OCI-LY1 (cell line): ENCODE measurements around the gene PVALB.

Experiments used
- H2AFZ ChIP-seq: fragments of 200-600 bp; sonication (generic), shearing (Covaris generic); 2 replicates; pipeline ENCODE4 v1.6.0; 2014; ENCODE audit warnings: antibody characterized with exemption, mild to moderate bottlenecking, low read length
- H3F3A ChIP-seq: fragments of 200-600 bp; sonication (generic), shearing (Covaris generic); 2 replicates; pipeline ENCODE4 v1.6.0; 2014; ENCODE audit warnings: mild to moderate bottlenecking, antibody characterized with exemption, low read length, moderate library complexity; ENCODE audit not compliant: insufficient read depth
- H3K27ac ChIP-seq: fragments of 200-600 bp; sonication (generic); 2 replicates; pipeline ENCODE4 v1.5.1; 2014; ENCODE audit warnings: low read length, mixed run types, mild to moderate bottlenecking, low read depth; ENCODE audit not compliant: poor library complexity, severe bottlenecking
- H3K27me3 ChIP-seq: fragments of 200-600 bp; sonication (generic); 2 replicates; pipeline ENCODE4 v1.6.0; 2014; ENCODE audit warnings: antibody characterized with exemption, mild to moderate bottlenecking, low read length, moderate library complexity; ENCODE audit not compliant: insufficient read depth
- H3K36me3 ChIP-seq: fragments of 200-600 bp; sonication (generic); 2 replicates; pipeline ENCODE4 v1.6.1; 2014; ENCODE audit warnings: mild to moderate bottlenecking, antibody characterized with exemption, low read length, moderate library complexity, mixed read lengths; ENCODE audit not compliant: insufficient read depth
- H3K4me1 ChIP-seq: fragments of 200-600 bp; sonication (generic); 2 replicates; pipeline ENCODE4 v1.5.1; 2014; ENCODE audit warnings: mild to moderate bottlenecking, low read length, moderate library complexity; ENCODE audit not compliant: insufficient read depth, severe bottlenecking
- H3K4me2 ChIP-seq: fragments of 200-600 bp; sonication (generic), shearing (Covaris generic); 2 replicates; pipeline ENCODE4 v1.6.1; 2014; ENCODE audit warnings: low read length
- H3K4me3 ChIP-seq: fragments of 200-600 bp; sonication (generic); 2 replicates; pipeline ENCODE4 v1.5.1; 2014; ENCODE audit warnings: low read length, low read depth, mild to moderate bottlenecking, mixed read lengths; ENCODE audit not compliant: poor library complexity, severe bottlenecking
- H3K79me2 ChIP-seq: fragments of 200-600 bp; shearing (Covaris generic); 2 replicates; pipeline ENCODE4 v1.6.1; 2016; ENCODE audit warnings: mixed run types, low read length, mixed read lengths; ENCODE audit not compliant: insufficient read depth
- H3K9ac ChIP-seq: fragments of 200-600 bp; sonication (generic), shearing (Covaris generic); 2 replicates; pipeline ENCODE4 v1.6.1; 2014; ENCODE audit warnings: mild to moderate bottlenecking, low read length, mixed read lengths
- H3K9me2 ChIP-seq: fragments of 200-600 bp; sonication (generic), shearing (Covaris generic); 2 replicates; pipeline ENCODE4 v1.6.1; 2014; ENCODE audit warnings: low read depth, mild to moderate bottlenecking, low read length, mixed read lengths
- H3K9me3 ChIP-seq: fragments of 200-600 bp; shearing (Covaris generic); 2 replicates; pipeline ENCODE4 v1.6.1; 2014; ENCODE audit warnings: low read length, mixed read lengths
- H4K20me1 ChIP-seq: fragments of 200-600 bp; sonication (generic), shearing (Covaris generic); 2 replicates; pipeline ENCODE4 v1.6.0; 2016; ENCODE audit warnings: mild to moderate bottlenecking, low read length; ENCODE audit not compliant: insufficient read depth
- EZH2 ChIP-seq: fragments of 200-600 bp; sonication (generic), shearing (Covaris generic); IDR thresholded peaks from 2 replicates; pipeline ENCODE4 v1.8.0; 2017; ENCODE audit warnings: borderline replicate concordance, mixed run types, mild to moderate bottlenecking, antibody characterized with exemption, low read length, moderate library complexity, mixed read lengths
- TF ChIP-seq, protein P1 (sequence below): fragments of 200-600 bp; sonication (generic), shearing (Covaris generic); IDR thresholded peaks from 2 replicates; pipeline ENCODE4 v1.5.1; 2017; ENCODE audit warnings: mild to moderate bottlenecking, antibody characterized with exemption, low read length, moderate library complexity, mixed read lengths

Gene PVALB

DNA sequence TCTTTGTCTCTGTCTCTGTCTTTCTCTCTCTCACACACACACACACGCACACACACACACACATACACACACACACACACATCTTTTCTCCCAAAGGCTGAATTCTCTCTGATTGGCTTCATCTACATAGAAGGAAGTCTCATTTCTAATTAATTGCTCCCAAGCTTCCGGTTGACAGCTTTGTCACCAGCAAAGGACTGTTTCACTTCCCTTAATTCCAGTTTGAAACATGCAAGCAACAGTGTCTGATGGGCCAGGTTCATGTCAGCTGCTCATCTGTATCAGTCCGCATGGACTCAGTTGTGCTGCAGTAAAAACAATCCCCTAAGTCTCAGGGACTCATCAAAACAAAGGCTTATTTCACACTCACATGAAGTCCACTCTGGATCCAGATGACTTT is 16.2 kb upstream of the PVALB start:
- H3K9me2 ChIP-seq: no peaks in the 10 kb centered on the region
- peaks cover 5% of the 10 kb centered on the region for H3K9me3 ChIP-seq
- no peaks in the 10 kb centered on the region for H3K36me3 ChIP-seq
- H3K9ac ChIP-seq: no peak overlapping the region
- H3K79me2 ChIP-seq: no peaks in the 10 kb centered on the region
- no peak overlapping the region for H2AFZ ChIP-seq
- no peaks in the 10 kb centered on the region for H4K20me1 ChIP-seq
- TF ChIP-seq EZH2: no peak
- TF ChIP-seq, protein P1, sequence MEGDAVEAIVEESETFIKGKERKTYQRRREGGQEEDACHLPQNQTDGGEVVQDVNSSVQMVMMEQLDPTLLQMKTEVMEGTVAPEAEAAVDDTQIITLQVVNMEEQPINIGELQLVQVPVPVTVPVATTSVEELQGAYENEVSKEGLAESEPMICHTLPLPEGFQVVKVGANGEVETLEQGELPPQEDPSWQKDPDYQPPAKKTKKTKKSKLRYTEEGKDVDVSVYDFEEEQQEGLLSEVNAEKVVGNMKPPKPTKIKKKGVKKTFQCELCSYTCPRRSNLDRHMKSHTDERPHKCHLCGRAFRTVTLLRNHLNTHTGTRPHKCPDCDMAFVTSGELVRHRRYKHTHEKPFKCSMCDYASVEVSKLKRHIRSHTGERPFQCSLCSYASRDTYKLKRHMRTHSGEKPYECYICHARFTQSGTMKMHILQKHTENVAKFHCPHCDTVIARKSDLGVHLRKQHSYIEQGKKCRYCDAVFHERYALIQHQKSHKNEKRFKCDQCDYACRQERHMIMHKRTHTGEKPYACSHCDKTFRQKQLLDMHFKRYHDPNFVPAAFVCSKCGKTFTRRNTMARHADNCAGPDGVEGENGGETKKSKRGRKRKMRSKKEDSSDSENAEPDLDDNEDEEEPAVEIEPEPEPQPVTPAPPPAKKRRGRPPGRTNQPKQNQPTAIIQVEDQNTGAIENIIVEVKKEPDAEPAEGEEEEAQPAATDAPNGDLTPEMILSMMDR: no peak
- H3F3A ChIP-seq: no peaks in the 10 kb centered on the region
- H3K27ac ChIP-seq: no peak overlapping the region
- no peak overlapping the region for H3K4me2 ChIP-seq
- no peak overlapping the region for H3K4me3 ChIP-seq
- H3K27me3 ChIP-seq: peaks cover 5% of the 10 kb centered on the region; the same call in 1 of the 2 replicates
- H3K4me1 ChIP-seq: peaks cover 5% of the 10 kb centered on the region

DNA sequence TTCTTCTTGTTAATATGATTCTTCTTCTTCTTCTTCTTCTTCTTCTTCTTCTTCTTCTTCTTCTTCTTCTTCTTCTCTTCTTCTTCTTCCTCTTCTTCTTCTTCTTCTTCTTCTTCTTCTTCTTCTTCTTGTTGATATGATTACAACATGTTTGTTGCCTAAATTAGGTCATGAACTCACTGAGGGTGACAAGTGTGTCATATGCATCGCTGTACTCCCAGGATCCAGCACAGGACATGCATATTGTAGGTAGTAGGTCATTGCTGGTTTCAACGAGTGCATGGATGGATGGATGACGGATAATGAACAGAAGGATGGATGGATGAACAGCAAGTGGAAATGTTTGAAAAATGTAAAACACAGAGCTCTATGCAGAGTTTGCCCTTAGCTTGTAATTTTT is 14.9 kb upstream of the PVALB start:
- H3K4me1 ChIP-seq: peaks cover 5% of the 10 kb centered on the region
- H3K9ac ChIP-seq: no peak overlapping the region
- H3K9me3 ChIP-seq: peaks cover 2% of the 10 kb centered on the region; the same call in 1 of the 2 replicates

DNA sequence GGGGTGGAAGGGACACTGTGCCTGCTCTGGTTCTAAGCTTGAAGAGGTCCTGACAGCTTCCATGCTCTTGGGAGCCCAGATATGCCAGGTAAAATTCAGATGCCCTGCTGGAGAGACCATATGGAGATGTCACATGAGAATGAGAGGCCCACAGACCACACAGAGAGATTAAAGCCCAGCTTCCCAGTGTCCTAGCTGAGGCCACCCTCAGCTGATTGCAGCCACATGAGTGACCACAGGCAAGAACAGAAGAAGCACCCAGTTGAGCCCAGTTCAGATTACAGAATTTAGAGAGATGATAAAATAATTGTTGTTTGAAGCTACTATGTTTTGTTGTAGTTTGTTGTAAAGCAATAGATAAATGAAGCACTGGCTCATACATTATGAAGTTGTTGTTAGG is 14.4 kb upstream of the PVALB start:
- Histone ChIP-seq H3K4me3 (no peak overlapping the region), H3K9me2 (no peaks in the 10 kb centered on the region), H3K79me2 (no peaks in the 10 kb centered on the region), H3K4me1 (peaks cover 5% of the 10 kb centered on the region), H3K27me3 (no peaks in the 10 kb centered on the region), H3K4me2 (no peak overlapping the region), H3K36me3 (no peaks in the 10 kb centered on the region), H3K9ac (no peak overlapping the region), H3K9me3 (peaks cover 2% of the 10 kb centered on the region; the same call in 1 of the 2 replicates), H4K20me1 (no peaks in the 10 kb centered on the region), H2AFZ (no peak overlapping the region), H3K27ac (no peak overlapping the region), H3F3A (no peaks in the 10 kb centered on the region)
- TF ChIP-seq EZH2: no peak
- TF ChIP-seq, protein P1: no peak

More for the DNA sequence above, 14.9 kb upstream of the PVALB start:
- Histone ChIP-seq H3K79me2 (no peaks in the 10 kb centered on the region), H2AFZ (no peak overlapping the region), H4K20me1 (no peaks in the 10 kb centered on the region), H3K4me2 (no peak overlapping the region), H3K27ac (no peak overlapping the region), H3K36me3 (no peaks in the 10 kb centered on the region), H3K27me3 (no peaks in the 10 kb centered on the region), H3K9me2 (no peaks in the 10 kb centered on the region), H3F3A (no peaks in the 10 kb centered on the region), H3K4me3 (no peak overlapping the region)
- TF ChIP-seq, protein P1: no peak
- TF ChIP-seq EZH2: no peak
